Muscle layer of colon (tissue), 2 donors: ENCODE data around the gene FST.

Source experiments
- H3K27ac ChIP-seq: one replicate; pipeline ENCODE4 v1.7.0; 2013; ENCODE audit warnings: low read depth, mild to moderate bottlenecking, low read length, moderate library complexity
- H3K27me3 ChIP-seq, 2 donors: one replicate each; pipeline ENCODE4 v1.7.0; 2013; ENCODE audit warnings: low read length in 2 of 2, mild to moderate bottlenecking in 2 of 2; ENCODE audit not compliant: insufficient read depth in 2 of 2, control insufficient read depth in 1 of 2
- H3K36me3 ChIP-seq: one replicate; pipeline ENCODE4 v1.7.0; 2013; ENCODE audit warnings: mild to moderate bottlenecking, low read length; ENCODE audit not compliant: insufficient read depth
- H3K4me1 ChIP-seq: one replicate; pipeline ENCODE4 v1.7.0; 2013; ENCODE audit warnings: mild to moderate bottlenecking, low read length; ENCODE audit not compliant: insufficient read depth
- H3K4me3 ChIP-seq, 2 donors: one replicate each; pipeline ENCODE4 v1.7.0; 2013; ENCODE audit warnings: low read length in 2 of 2, low read depth in 1 of 2, mild to moderate bottlenecking in 1 of 2, moderate library complexity in 1 of 2
- H3K9ac ChIP-seq: one replicate; pipeline ENCODE4 v1.7.0; 2013; ENCODE audit warnings: low read length
- H3K9me3 ChIP-seq: one replicate; pipeline ENCODE4 v1.7.0; 2013; ENCODE audit warnings: mild to moderate bottlenecking, low read length
- donor health status: abdominal sarcoma.
- donor health status: Adenocarcinoma of cecum.

The FST gene

GRCh38 chr5:53488195-53488722, 7.8 kb downstream of the FST start:
- no peak overlapping the region for H3K4me3 ChIP-seq
- H3K4me1 ChIP-seq = peaks cover 8% of the 10 kb centered on the region
- H3K27me3 ChIP-seq = no peaks in the 10 kb centered on the region
- no peaks in the 10 kb centered on the region for H3K9me3 ChIP-seq
- H3K36me3 ChIP-seq = peaks cover 14% of the 10 kb centered on the region
- H3K9ac ChIP-seq = no peak overlapping the region
- H3K27ac ChIP-seq = no peak overlapping the region

GRCh38 chr5:53490747-53491146, 10.3 kb downstream of the FST start:
- Histone ChIP-seq H3K36me3 (no peaks in the 10 kb centered on the region), H3K27ac (no peak overlapping the region), H3K27me3 (no peaks in the 10 kb centered on the region), H3K4me3 (no peak overlapping the region), H3K4me1 (no peaks in the 10 kb centered on the region), H3K9ac (no peak overlapping the region), H3K9me3 (no peaks in the 10 kb centered on the region)

- H3K36me3 ChIP-seq = no peaks in the 10 kb centered on the region
- no peak overlapping the region for H3K4me3 ChIP-seq
- no peak overlapping the region for H3K27ac ChIP-seq
- no peaks in the 10 kb centered on the region for H3K4me1 ChIP-seq
- H3K27me3 ChIP-seq = no peaks in the 10 kb centered on the region
- no peaks in the 10 kb centered on the region for H3K9me3 ChIP-seq
- H3K9ac ChIP-seq = no peak overlapping the region
Measured at GRCh38 chr5:53501054-53501453, 20.6 kb downstream of the FST start.

GRCh38 chr5:53503562-53504218, 23.3 kb downstream of the FST start:
- Histone ChIP-seq H3K36me3 (no peaks in the 10 kb centered on the region), H3K27me3 (no peaks in the 10 kb centered on the region), H3K4me3 (no peak overlapping the region), H3K9ac (no peak overlapping the region), H3K4me1 (no peaks in the 10 kb centered on the region), H3K27ac (no peak overlapping the region), H3K9me3 (no peaks in the 10 kb centered on the region)

GRCh38 chr5:53507013-53507412, 26.6 kb downstream of the FST start:
- H3K27me3 ChIP-seq = no peaks in the 10 kb centered on the region
- H3K27ac ChIP-seq = no peak overlapping the region
- no peak overlapping the region for H3K4me3 ChIP-seq
- H3K9ac ChIP-seq = no peak overlapping the region
- no peaks in the 10 kb centered on the region for H3K4me1 ChIP-seq
- no peaks in the 10 kb centered on the region for H3K36me3 ChIP-seq
- H3K9me3 ChIP-seq = no peaks in the 10 kb centered on the region

GRCh38 chr5:53508125-53508524, 27.7 kb downstream of the FST start:
- no peaks in the 10 kb centered on the region for H3K9me3 ChIP-seq
- no peaks in the 10 kb centered on the region for H3K36me3 ChIP-seq
- H3K27me3 ChIP-seq = no peaks in the 10 kb centered on the region
- no peak overlapping the region for H3K9ac ChIP-seq
- no peaks in the 10 kb centered on the region for H3K4me1 ChIP-seq
- no peak overlapping the region for H3K27ac ChIP-seq
- H3K4me3 ChIP-seq = no peak overlapping the region

GRCh38 chr5:53512539-53512938, 32.1 kb downstream of the FST start:
- Histone ChIP-seq H3K27me3 (no peaks in the 10 kb centered on the region), H3K4me3 (no peak overlapping the region), H3K36me3 (no peaks in the 10 kb centered on the region), H3K9me3 (no peaks in the 10 kb centered on the region), H3K4me1 (no peaks in the 10 kb centered on the region), H3K27ac (no peak overlapping the region), H3K9ac (no peak overlapping the region)

GRCh38 chr5:53515988-53516387, 35.6 kb downstream of the FST start:
- Histone ChIP-seq H3K4me3 (no peak overlapping the region), H3K9ac (no peak overlapping the region), H3K4me1 (no peaks in the 10 kb centered on the region), H3K27me3 (no peaks in the 10 kb centered on the region), H3K9me3 (no peaks in the 10 kb centered on the region), H3K27ac (no peak overlapping the region), H3K36me3 (no peaks in the 10 kb centered on the region)

- Histone ChIP-seq H3K36me3 (no peaks in the 10 kb centered on the region), H3K9ac (no peak overlapping the region), H3K4me1 (no peaks in the 10 kb centered on the region), H3K27me3 (no peaks in the 10 kb centered on the region), H3K27ac (no peak overlapping the region), H3K9me3 (no peaks in the 10 kb centered on the region), H3K4me3 (no peak overlapping the region)
Measured at GRCh38 chr5:53520813-53521212, 40.4 kb downstream of the FST start.
